C1 segment of cervical spinal cord (tissue), 14 donors: Measurements from ENCODE around the gene PRRG2.
"Not testable (repeated sequence)": the region's sequence is repeated elsewhere in the genome, so short reads cannot be mapped to it uniquely, and the experiment has no call there.

Experiments used
- DNase-seq, 14 donors: peaks; one replicate each; lab custom pipeline; 2025; lab: John Stamatoyannopoulos, UW

PRRG2 gene

GRCh38 chr19:49601482-49602038, 20.4 kb downstream of the PRRG2 start:
- no peak for DNase-seq

DNA sequence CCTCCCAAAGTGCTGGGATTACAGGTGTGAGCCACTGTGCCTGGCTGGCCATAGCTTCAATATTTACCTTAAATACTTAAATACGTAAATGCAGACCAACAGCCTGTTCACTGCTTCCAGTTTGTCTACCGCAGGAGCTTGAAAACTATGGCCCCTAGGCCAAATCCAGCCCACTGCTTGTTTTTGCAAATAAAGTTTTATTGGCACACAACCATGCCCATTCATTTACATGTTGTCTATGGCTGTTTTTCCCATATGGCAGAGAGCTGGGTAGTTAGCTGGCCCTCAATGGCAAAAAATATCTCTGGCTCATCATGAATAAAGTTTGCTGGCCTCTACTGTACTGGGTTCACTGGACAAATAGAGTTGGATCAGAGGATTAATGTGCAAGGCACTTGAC, 21.7 kb downstream of the PRRG2 start:
- DNase-seq, result no peak

- no peak for DNase-seq
Observed at GRCh38 chr19:49605605-49606004, 24.5 kb downstream of the PRRG2 start.

DNA sequence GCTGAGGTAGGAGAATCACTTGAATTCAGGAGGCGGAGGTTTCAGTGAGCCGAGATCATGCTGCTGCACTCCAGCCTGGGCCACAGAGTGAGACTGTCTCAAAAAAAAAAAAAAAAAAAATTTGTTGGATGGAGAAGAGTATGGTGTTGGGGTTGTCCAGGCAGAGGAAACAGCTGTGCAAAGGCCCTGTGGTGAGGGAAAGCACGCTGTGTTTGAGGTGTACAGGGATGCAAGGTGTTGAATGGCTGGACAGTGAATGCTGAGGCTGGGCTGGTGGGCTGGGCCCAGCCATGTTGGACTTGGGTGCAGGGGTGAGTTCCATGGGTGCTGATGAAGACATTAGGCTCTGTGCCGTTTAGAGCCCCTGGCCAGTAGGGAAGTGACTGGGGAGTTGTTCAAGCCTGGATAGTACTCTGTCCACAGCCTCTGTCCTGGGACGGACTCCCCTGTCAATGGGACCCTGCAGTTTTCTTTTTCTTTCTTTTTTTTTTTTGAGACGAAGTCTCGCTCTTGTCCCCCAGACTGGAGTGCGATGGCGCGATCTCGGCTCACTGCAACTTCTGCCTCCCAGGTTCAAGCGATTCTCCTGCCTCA, 28.5 kb downstream of the PRRG2 start:
- no peak for DNase-seq

DNA sequence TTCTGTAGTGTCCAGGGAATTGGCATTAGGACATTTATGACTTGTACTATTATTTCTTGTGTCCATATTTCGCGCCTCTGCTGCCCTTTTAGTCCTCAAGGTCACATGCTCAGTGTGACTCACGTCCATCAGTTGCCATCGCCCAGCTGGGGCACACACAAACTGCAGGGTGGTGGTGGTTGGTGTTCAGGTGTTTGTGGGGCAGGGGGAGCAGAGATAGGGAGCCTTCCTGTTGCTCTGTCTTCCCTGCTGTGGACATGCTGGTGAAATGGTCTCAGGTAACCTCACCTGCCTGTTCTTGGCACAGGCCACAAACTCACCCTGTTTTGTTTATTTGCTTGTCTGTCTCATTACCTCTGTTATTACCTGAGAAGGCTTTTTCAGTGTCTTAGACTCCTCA, 32.3 kb downstream of the PRRG2 start:
- DNase-seq, result no peak

DNA sequence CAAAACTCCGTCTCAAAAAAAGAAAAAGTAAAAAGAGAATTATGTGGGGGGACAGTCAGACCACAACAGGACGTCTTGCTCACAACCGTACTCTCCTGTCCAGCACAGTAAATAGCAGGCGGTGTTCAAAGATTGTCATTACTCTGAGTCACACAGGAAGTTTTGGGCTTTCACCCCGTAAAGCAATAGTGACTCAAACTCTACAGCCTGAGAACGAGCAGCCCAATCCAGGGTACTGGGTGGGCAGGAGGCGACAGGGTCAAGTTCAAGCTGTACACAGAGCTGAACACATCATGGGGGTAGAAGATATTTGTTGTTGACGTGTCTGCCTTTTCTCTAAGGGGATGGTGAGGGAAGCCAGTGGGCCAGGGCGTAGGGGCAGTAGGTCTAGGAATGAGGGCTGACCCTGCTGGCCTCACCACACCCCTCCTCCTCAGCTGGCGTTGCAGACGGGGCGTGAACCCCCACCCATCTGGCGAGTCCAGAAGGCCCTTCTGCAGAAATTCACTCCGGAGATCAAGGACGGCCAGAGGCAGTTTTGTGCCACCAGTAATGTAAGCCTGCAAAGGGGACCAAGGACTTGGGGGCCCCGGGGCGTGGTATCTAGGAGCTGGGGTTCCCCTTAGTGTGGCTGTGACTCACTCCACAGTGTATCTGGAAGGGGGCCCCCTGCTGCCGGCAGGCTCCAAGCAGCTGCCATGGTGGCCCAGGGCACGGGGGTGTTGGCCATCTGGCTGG, 33.1 kb downstream of the PRRG2 start:
- DNase-seq, result no peak

DNA sequence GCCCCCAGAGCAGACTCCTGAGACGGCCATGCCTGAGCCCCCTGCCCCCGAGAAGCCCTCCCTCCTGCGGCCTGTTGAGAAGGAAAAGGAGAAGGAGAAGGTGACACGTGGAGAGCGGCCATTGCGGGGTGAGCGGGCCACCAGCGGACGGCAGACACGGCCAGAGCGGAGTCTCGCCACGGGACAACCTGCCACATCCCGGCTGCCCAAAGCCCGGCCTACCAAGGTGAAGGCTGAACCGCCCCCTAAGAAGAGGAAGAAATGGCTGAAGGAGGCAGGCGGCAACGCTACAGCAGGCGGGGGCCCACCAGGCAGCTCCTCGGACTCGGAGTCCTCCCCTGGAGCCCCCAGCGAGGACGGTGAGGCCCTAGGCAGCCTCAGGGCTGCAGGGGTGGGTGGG, 34.7 kb downstream of the PRRG2 start:
- no peak for DNase-seq

GRCh38 chr19:49616532-49616931, 35.4 kb downstream of the PRRG2 start:
- DNase-seq, result no peak

DNA sequence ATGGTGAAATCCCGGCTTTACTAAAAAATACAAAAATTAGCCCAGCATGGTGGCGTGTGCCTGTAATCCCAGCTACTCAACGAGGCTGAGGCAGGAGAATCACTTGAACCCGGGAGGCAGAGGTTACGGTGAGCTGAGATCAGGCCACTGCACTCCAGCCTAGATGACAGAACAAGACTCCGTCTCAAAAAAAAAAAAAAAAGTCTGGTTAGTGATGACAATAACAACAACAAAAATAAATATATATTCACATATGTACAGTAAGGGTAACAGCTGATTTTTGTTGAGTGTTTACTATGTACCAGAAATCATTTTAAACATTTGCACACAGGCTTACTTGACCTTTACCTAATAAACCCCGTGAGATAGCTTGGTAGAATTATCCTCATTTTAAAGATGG, 35.8 kb downstream of the PRRG2 start:
- DNase-seq, result no peak

GRCh38 chr19:49617860-49618259, 36.7 kb downstream of the PRRG2 start:
- DNase-seq, result not testable (repeated sequence)

GRCh38 chr19:49624967-49625910, 44.1 kb downstream of the PRRG2 start:
- DNase-seq, result no peak

DNA sequence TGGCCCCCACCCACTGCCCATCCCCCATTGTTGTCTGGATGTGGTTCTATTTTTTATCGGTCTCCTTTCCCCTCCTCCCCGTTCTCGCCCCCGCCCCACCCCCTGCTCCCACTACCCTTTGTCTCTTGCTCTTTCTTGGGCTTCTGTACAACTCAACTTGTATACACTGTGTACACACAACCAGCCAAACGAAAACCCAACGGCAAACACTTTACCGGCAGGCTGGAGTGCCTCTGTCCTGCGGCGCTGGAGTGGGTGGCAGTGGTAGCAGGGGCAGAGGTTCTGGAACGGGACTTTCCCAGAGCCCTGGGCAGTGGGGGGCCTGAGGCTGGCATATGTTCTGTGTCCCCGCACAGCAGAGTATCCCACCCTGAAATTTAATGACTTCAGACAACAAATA, 45.1 kb downstream of the PRRG2 start:
- no peak for DNase-seq

DNA sequence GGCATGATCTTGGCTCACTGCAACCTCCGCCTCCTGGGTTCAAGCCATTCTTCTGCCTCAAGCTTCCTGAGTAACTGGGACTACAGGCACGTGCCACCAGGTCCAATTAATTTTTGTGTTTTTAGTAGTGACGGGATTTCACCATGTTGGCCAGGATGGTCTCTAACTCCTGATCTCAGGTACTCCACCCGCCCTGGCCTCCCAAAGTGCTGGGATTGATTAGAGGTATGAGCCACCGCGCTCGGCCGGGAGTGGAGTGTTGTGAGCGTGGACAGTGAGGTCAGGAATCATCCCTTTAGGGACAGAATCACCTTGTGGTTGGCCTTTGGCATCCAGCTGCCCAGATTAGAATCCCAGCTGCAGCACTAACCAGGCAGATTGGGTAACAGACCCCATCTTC, 48.5 kb downstream of the PRRG2 start:
- DNase-seq, result no peak

- peak in 1 of 14 donors; percentile 45 for DNase-seq
Observed at GRCh38 chr19:49631014-49631588, 50.0 kb downstream of the PRRG2 start.

DNA sequence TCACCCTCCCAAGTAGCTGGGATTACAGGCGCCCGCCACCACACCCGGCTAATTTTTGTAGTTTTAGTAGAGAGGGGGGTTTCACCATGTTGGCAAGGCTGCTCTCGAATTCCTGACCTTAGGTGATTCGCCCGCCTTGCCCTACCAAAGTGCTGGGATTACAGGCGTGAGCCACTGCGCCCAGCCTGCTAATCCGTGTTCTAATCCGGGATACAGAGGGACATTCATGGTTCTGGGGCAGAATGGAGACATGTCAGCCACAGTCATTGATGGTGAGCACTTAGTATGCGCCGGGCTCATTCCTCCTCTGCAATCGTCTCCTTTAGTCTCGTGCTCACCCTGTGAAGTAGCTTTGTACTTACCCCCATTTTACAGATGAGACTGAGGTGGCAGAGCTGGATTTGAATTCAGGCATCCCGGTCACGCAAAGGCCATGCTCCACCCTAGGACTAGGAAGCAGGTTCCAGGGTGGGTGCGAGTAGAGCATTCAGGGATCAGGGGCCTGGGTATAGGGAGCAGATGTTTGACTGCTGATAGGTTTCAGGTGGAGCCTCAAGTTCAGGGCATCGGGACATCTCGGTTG, 50.6 kb downstream of the PRRG2 start:
- no peak for DNase-seq

GRCh38 chr19:49632576-49632975, 51.5 kb downstream of the PRRG2 start:
- DNase-seq, result no peak

DNA sequence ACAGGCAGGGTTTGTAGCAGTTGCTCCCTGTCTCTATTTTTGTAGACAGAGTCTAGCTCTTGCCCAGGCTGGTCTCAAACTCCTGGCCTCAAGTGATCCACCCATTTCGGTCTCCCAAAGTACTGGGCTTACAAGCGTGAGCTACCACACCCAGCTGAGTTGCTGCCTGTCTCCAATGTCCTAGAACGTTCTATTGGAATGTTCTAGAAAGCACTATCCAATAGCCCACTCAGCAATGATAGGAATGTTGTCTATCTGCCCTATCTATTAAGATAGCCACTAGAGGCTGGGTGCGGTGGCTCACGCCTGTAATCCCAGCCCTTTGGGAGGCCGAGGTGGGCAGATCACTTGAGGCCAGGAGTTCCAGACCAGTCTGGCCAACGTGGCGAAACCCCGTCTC, 52.2 kb downstream of the PRRG2 start:
- DNase-seq, result not testable (repeated sequence)

DNA sequence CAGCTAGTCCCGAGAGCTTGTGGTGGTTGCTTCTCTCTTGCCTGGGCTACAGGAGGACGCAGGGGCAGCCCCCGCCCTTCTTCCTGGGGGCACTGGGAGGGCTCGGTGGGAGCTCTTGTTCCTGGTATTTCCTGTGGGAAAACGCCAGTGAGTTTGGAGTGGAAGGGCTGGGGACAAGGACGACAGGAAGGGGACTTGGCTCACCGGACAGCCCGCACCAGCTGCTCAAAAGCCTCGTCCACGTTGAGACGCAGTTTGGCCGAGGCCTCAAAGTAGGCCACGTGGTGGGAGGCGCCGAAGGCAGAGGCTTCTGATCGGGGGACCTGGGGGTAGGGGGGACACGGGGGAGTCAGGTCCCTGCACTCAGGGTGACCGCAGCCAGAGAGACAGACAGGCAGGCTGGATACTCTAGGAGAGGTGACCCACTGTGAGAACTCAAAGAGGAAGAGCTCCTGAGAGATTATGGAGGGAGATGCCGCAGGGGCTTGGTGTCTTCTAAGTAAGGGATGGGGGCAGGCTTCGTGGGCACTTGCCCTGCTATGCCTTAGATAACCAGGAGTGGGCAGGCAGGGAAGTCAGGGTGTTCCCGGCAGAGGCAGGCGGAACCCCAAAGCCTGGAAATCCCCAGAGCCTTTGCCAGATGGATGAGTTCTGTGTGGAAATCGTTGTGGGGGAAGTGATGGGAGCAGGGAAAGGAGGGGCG, 54.6 kb downstream of the PRRG2 start:
- no peak for DNase-seq

GRCh38 chr19:49636233-49636932, 55.3 kb downstream of the PRRG2 start:
- no peak for DNase-seq
